Esophagus muscularis mucosa (tissue), 4 donors: ENCODE results near the gene MCM7. TPM values are rescaled to one million over a fixed set of nuclear protein-coding genes. Genes with fewer than 3 reads are reported as not detected.

Experiments
- DNase-seq: peaks from one replicate; pipeline ENCODE4 v3.0.0-alpha.2; 2017; ENCODE audit errors: extremely low spot score
- H3K27ac ChIP-seq, 4 donors: fragments of 200-600 bp; sonication (generic); replicated peaks in 1 of 4; 1 replicate in 3 of 4; 2 replicates in 1 of 4; pipeline ENCODE4 v1.5.1; 2016 to 2019; ENCODE audit warnings: mild to moderate bottlenecking in 1 of 4
- H3K27me3 ChIP-seq, 4 donors: fragments of 200-600 bp; sonication (generic); one replicate each; pipeline versions ENCODE4 v1.5.1 to v1.6.0; 2016 to 2019
- H3K36me3 ChIP-seq, 4 donors: fragments of 200-600 bp; sonication (generic); one replicate each; pipeline ENCODE4 v1.5.1; 2016 to 2019
- H3K4me1 ChIP-seq, 4 donors: fragments of 200-600 bp; sonication (generic); one replicate each; pipeline ENCODE4 v1.5.1; 2016 to 2019
- H3K4me3 ChIP-seq, 4 donors: fragments of 200-600 bp; sonication (generic); 1 replicate in 2 of 4; 2 replicates in 2 of 4; pipeline ENCODE4 v1.5.1; 2016 to 2019; ENCODE audit warnings: mild to moderate bottlenecking in 4 of 4, moderate library complexity in 1 of 4
- H3K9me3 ChIP-seq, 4 donors: fragments of 200-600 bp; sonication (generic); 1 replicate in 3 of 4; 2 replicates in 1 of 4; pipeline ENCODE4 v1.5.1; 2016 to 2019
- CTCF ChIP-seq, 3 experiments: fragments of 200-600 bp in 2 of 3; fragments of 450-650 bp in 1 of 3; sonication (generic) in 2 of 3; IDR thresholded peaks; one replicate each; pipeline ENCODE4 v1.5.1; 2017 to 2019; ENCODE audit warnings: antibody characterized with exemption in 3 of 3, mild to moderate bottlenecking in 2 of 3, moderate library complexity in 1 of 3
- EP300 ChIP-seq: sonication (generic); formaldehyde crosslinking; IDR thresholded peaks from one replicate; pipeline ENCODE4 v1.6.1; 2017; ENCODE audit warnings: antibody characterized with exemption
- POLR2A ChIP-seq: fragments of 450-650 bp; IDR thresholded peaks from one replicate; pipeline ENCODE4 v1.6.1; 2017; ENCODE audit warnings: antibody characterized with exemption, moderate library complexity, mild to moderate bottlenecking, low read depth
- POLR2AphosphoS5 ChIP-seq, 2 donors: sonication (generic); formaldehyde crosslinking; IDR thresholded peaks; one replicate each; pipeline ENCODE4 v1.6.1; 2017; ENCODE audit warnings: antibody characterized with exemption in 2 of 2
- WGBS: methylation state at CpG from one replicate; pipeline ENCODE4 v1.1.5; 2018; 5-methylcytosine and 5-hydroxymethylcytosine counted together
- intact Hi-C: fragments of 100-400 bp; cut with DNase I; formaldehyde crosslinking; loops from one replicate; pipeline ENCODE4 v1.15.1; 2023
- total RNA-seq, 4 donors: library from RNA; depleted of rRNA; stranded (reverse); fragments of >200 nt; gene quantifications; one replicate each; pipeline versions ENCODE4 v1.1.0 to v1.2.1, GENCODE V29; 2016

Gene MCM7
- total RNA-seq, 4 donors from 2014 or later, result 35.3 to 60.3 (median 41.1) TPM

GRCh38 chr7:100069991-100070390 is 31.2 kb downstream of the MCM7 start:
- no peak for TF ChIP-seq POLR2A
- TF ChIP-seq POLR2AphosphoS5 (IDR thresholded peaks at IDR 0.05), result no peak
- no peak for TF ChIP-seq EP300
- no peak for TF ChIP-seq CTCF (IDR thresholded peaks at IDR 0.05)
- intact Hi-C loops, result no loop called here
- H3K4me3 ChIP-seq, result no peak overlapping the region
- H3K4me1 ChIP-seq, result peaks cover 13 to 18% (median 15%) of the 10 kb centered on the region in 4 donors
- H3K9me3 ChIP-seq, result peaks cover 0 to 30% (median 21%) of the 10 kb centered on the region in 4 donors
- no peak overlapping the region for H3K27ac ChIP-seq
- WGBS, result 99% methylated on average over 5 of the region's 5 CpGs
- DNase-seq, result no peak
- no peaks in the 10 kb centered on the region for H3K27me3 ChIP-seq
- peaks cover 50 to 84% (median 75%) of the 10 kb centered on the region in 4 donors for H3K36me3 ChIP-seq

GRCh38 chr7:100066953-100067352 is 34.2 kb downstream of the MCM7 start:
- TF ChIP-seq POLR2AphosphoS5 (IDR thresholded peaks at IDR 0.05), result no peak
- TF ChIP-seq CTCF (IDR thresholded peaks at IDR 0.05), result no peak
- no peak for TF ChIP-seq POLR2A
- no peak for TF ChIP-seq EP300

DNA sequence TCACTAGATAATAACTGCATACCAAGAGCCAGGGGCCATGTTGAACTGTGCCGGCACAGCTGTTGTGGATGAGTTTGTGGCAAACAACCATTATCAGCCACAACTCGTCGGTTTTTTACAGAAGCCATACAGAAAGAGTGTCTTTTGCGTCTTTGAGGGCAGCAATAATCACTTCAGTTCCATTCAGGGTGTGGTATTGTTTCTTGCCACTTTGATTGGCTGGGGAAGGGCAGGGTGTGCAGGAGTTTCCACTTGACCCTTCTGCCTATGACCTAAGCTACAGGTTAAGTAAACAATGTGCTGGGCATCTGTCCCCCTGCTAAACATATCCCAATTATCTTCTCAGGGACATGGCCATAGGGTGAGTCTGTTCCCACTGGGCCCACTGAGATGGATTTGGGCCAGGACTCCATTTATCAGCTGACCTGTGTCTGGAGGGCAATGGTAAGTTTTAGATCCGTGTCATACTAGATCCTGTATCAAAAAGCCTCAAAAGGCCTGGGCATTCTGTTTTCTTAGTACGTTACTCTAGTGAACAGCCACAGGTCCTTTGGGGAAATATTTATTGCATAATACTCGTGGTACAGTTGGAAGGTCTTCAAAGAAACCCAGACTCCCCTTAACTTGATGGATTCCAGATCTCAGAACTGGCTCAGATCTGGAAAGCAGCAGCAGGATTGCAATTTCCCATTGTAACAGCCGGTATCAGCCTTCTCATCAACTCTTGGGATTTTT is 35.6 kb downstream of the MCM7 start:
- Histone ChIP-seq H3K4me1 (peaks cover 14 to 18% (median 15%) of the 10 kb centered on the region in 4 donors), H3K27ac (peak overlapping the region; percentile 41 to 60 (median 54)), H3K9me3 (peaks cover 0 to 9% (median 2%) of the 10 kb centered on the region in 4 donors), H3K4me3 (no peak overlapping the region), H3K27me3 (no peaks in the 10 kb centered on the region), H3K36me3 (peaks cover 25 to 81% (median 72%) of the 10 kb centered on the region in 4 donors)
- 46% methylated on average over 8 of the region's 8 CpGs for WGBS
- intact Hi-C loops, result no loop called here
- DNase-seq, result no peak
- TF ChIP-seq POLR2A, result no peak
- TF ChIP-seq POLR2AphosphoS5 (IDR thresholded peaks at IDR 0.05), result peak; percentile 52 to 81

More at GRCh38 chr7:100066953-100067352, 34.2 kb downstream of the MCM7 start:
- WGBS, result 91% methylated on average over 7 of the region's 7 CpGs
- DNase-seq, result no peak
- Histone ChIP-seq H3K36me3 (peaks cover 38 to 81% (median 72%) of the 10 kb centered on the region in 4 donors), H3K9me3 (peaks cover 0 to 22% (median 15%) of the 10 kb centered on the region in 4 donors), H3K4me3 (no peak overlapping the region), H3K27ac (peak overlapping the region in 1 of 4 donors; percentile 60), H3K27me3 (no peaks in the 10 kb centered on the region), H3K4me1 (peaks cover 14 to 18% (median 15%) of the 10 kb centered on the region in 4 donors)
- intact Hi-C loops, result no loop called here

DNA sequence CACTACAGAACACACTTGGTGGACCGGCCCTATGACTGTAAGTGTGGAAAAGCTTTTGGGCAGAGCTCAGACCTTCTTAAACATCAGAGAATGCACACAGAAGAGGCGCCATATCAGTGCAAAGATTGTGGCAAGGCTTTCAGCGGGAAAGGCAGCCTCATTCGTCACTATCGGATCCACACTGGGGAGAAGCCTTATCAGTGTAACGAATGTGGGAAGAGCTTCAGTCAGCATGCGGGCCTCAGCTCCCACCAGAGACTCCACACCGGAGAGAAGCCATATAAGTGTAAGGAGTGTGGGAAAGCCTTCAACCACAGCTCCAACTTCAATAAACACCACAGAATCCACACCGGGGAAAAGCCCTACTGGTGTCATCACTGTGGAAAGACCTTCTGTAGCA is 37.0 kb downstream of the MCM7 start:
- intact Hi-C loops, result no loop called here
- no peak overlapping the region for H3K27ac ChIP-seq
- H3K4me3 ChIP-seq, result no peak overlapping the region
- DNase-seq, result no peak
- H3K9me3 ChIP-seq, result no peaks in the 10 kb centered on the region
- H3K27me3 ChIP-seq, result no peaks in the 10 kb centered on the region
- TF ChIP-seq EP300 (no peak), POLR2A (no peak), POLR2AphosphoS5 (IDR thresholded peaks at IDR 0.05) (no peak), CTCF (IDR thresholded peaks at IDR 0.05) (no peak)
- WGBS, result 90% methylated on average over 9 of the region's 9 CpGs
- peaks cover 14 to 18% (median 15%) of the 10 kb centered on the region in 4 donors for H3K4me1 ChIP-seq
- peaks cover 25 to 83% (median 72%) of the 10 kb centered on the region in 4 donors for H3K36me3 ChIP-seq

DNA sequence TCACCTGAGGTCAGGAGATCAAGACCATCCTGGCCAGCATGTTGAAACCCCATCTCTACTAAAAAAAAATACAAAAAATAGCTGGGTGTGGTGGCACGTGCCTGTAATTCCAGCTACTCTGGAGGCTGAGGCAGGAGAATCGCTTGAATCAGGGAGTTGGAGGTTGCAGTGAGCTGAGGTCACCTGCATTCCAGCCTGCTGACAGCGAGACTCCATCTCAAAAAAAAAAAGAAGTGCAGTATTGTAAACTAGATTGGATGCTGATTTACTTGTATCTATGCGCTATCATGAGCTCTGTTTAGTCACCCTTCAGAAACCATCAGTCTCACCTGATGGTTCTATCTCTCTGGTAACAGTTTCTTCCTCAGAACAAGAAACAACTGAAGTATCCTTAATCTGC is 37.8 kb downstream of the MCM7 start:
- no peaks in the 10 kb centered on the region for H3K9me3 ChIP-seq
- H3K27ac ChIP-seq, result no peak overlapping the region
- no peak overlapping the region for H3K4me3 ChIP-seq
- no peak for DNase-seq
- 97% methylated on average over 4 of the region's 4 CpGs for WGBS
- H3K4me1 ChIP-seq, result peaks cover 14 to 18% (median 15%) of the 10 kb centered on the region in 4 donors
- TF ChIP-seq EP300 (no peak), POLR2A (no peak), POLR2AphosphoS5 (IDR thresholded peaks at IDR 0.05) (no peak), CTCF (IDR thresholded peaks at IDR 0.05) (no peak)
- peaks cover 33 to 83% (median 73%) of the 10 kb centered on the region in 4 donors for H3K36me3 ChIP-seq
- intact Hi-C loops, result no loop called here
- no peaks in the 10 kb centered on the region for H3K27me3 ChIP-seq
